ENCODE data around the gene ZDHHC13. TPM values are rescaled to one million over a fixed set of nuclear protein-coding genes. Genes with fewer than 3 reads are reported as not detected.
A peak's percentile ranks its signal among the peaks of the same experiment; 100 is the strongest.

The ZDHHC13 gene
- total and polyA plus RNA-seq, 9 of the 15 experiments (the other 6 are each of a cell fraction or from before 2014, with no cell fraction given), result 4.7 to 18.6 (median 10.0) TPM

GRCh38 chr11:19116971-19117759, at the start of gene ZDHHC13 (continued):
- TF ChIP-seq AFF1 (IDR thresholded peaks at IDR 0.05; ENCODE audit: low read depth in 1 of 2, partially characterized antibody in 2 of 2) (no peak), TCFL5 (CRISPR knock-in tag; conservative IDR thresholded peaks at IDR 0.05) (no peak), HINFP (tag; conservative IDR thresholded peaks at IDR 0.05; ENCODE audit: low read depth) (no peak), SNIP1 (IDR thresholded peaks at IDR 0.05; ENCODE audit: low read depth) (no peak), RBBP5 (IDR thresholded peaks at IDR 0.05; ENCODE audit: borderline replicate concordance, insufficient read depth, low read length, poor library complexity, severe bottlenecking) (peak; percentile 64), ZNF75A (CRISPR knock-in tag; IDR thresholded peaks at IDR 0.05) (peak; percentile 79), PATZ1 (CRISPR knock-in tag; IDR thresholded peaks at IDR 0.05; ENCODE audit: borderline replicate concordance) (no peak), RB1 (IDR thresholded peaks at IDR 0.05; ENCODE audit: low read depth) (peak; percentile 18; the same call in 1 of the 2 replicates), ZFX (CRISPR knock-in tag; IDR thresholded peaks at IDR 0.05) (peak; percentile 82), IRF9 (tag; IDR thresholded peaks at IDR 0.05) (no peak), ELF1 (tag; IDR thresholded peaks at IDR 0.05) (peak; percentile 84), HES1 (IDR thresholded peaks at IDR 0.05; ENCODE audit: low read depth) (peak; percentile 46; the same call in 1 of the 2 replicates), RUNX1 (IDR thresholded peaks at IDR 0.05; ENCODE audit: low read depth) (no peak), CHD2 (IDR thresholded peaks at IDR 0.05; ENCODE audit: low read depth, low read length) (peak; percentile 60), HDAC1 (IDR thresholded peaks at IDR 0.05) (peak in 1 of 2 experiments; percentile 30; a peak in 1 of 4 replicates), NFE2L1 (tag; IDR thresholded peaks at IDR 0.05; ENCODE audit: borderline replicate concordance, low read depth) (no peak)

All from K562 (cell line).